ENCODE results near the gene TMEM59.
"Not testable (repeated sequence)": the region's sequence is repeated elsewhere in the genome, so short reads cannot be mapped to it uniquely, and the experiment has no call there.

Gene TMEM59

DNA sequence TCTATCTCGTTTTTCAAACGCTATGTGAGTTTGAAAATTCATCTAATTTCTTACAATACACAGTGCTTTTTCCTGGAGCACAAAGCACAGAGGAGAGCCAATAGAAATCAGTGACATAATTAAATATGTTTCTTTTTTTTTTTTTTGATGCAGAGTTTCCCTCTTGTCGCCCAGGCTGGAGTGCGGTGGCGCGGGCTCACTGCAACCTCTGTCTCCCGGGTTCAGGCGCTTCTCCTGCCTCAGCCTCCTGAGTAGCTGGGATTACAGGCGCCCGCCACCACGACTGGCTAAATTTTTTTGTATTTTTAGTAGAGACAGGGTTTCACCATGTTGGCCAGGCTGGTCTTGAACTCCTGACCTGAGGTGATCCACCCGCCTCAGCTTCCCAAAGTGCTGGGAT is 2.6 kb downstream of the TMEM59 start:
- not testable (repeated sequence) for H3K36me3 ChIP-seq (ENCODE audit: control insufficient read depth, low read depth, low read length); H3K4me3 ChIP-seq (ENCODE audit: low read length); H3K9ac ChIP-seq (ENCODE audit: low read length); H3K27ac ChIP-seq (ENCODE audit: low read length); H3K9me3 ChIP-seq (ENCODE audit: control insufficient read depth, low read depth, low read length); H3K27me3 ChIP-seq (ENCODE audit: control insufficient read depth, insufficient read depth, low read length)
- peaks cover 14% of the 10 kb centered on the region for H3K4me1 ChIP-seq (ENCODE audit: control insufficient read depth, low read depth, low read length)

DNA sequence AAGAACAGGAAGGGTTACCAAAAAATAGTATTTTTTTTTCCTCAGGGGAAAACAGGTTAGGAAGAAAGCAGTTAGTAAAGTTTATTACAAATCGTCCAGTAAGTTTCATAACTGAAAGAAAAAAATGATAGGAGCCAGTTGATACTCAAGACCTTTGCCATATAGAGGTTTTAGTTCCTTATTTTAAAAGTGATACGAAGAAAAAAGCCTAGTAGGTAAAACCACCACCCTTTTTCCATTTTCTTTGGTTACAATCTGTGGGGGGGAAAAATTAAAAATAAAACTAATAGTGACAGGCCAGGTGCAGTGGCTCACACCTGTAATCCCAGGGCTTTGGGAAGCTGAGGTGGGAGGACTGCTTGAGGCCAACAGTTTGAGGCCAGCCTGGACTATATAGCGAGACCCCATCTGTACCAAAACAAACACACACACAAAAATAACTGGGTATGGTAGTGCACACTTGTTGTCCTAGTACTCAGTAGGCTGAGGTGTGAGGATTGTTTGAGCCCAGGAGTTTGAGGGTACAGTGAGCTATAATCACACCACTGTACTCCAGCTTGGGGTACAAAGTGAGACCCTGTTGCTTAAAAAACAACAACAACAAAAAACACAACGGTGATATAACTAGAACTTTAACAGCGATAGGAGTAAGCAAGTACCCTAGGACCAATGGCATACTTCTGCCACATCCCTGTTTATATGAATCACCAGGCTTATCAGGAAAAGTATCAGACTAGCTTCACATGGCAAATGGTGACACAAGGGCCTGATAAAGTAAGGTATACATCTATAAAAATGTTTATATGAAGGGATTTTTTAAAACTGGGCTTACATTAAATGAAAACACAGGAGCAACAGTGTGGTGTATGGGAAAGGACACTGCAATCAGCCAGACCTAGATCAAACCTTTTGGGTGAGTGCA is 5.4 kb downstream of the TMEM59 start:
- Histone ChIP-seq H3K27ac (ENCODE audit: low read length) (no peak overlapping the region), H3K36me3 (ENCODE audit: control insufficient read depth, low read depth, low read length) (peaks cover 10% of the 10 kb centered on the region), H3K9ac (ENCODE audit: low read length) (no peak overlapping the region), H3K4me3 (ENCODE audit: low read length) (no peak overlapping the region), H3K27me3 (ENCODE audit: control insufficient read depth, insufficient read depth, low read length) (no peaks in the 10 kb centered on the region), H3K4me1 (ENCODE audit: control insufficient read depth, low read depth, low read length) (peaks cover 8% of the 10 kb centered on the region), H3K9me3 (ENCODE audit: control insufficient read depth, low read depth, low read length) (no peaks in the 10 kb centered on the region)

DNA sequence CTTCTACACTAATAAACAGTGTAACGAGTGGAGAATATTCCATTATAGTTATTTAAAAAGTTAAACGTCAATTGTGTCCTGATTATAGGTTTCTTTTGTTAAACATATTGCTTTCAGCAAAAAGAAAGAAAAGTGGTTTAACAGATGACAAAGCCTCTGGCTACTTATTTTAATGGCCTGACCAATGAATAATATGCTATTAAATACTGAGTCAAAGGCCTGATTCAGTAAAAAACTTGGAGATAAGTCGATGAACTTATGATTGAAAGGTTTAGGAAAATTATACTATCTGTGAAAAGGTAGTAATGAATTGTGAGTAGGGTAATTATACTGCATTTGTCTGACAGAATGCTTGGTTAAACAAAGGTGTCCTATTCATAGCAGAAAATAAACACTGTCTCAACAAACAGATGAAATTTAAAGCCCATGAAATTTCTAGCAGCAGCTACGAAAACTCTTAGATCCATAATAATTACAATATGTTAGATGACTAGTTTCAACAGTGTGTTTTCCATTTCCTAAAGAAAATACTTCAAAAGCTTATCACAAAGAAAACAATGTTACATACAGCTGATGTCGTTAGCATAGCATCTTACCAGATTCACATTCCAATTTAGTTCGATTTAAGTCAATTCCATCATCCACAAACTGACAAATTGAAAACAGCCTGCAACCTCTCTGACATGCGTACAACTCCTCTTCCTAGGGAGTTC is 6.2 kb downstream of the TMEM59 start:
- no peak overlapping the region for H3K27ac ChIP-seq (ENCODE audit: low read length)
- H3K9ac ChIP-seq (ENCODE audit: low read length) = no peak overlapping the region
- no peaks in the 10 kb centered on the region for H3K27me3 ChIP-seq (ENCODE audit: control insufficient read depth, insufficient read depth, low read length)
- H3K36me3 ChIP-seq (ENCODE audit: control insufficient read depth, low read depth, low read length) = peaks cover 17% of the 10 kb centered on the region
- peaks cover 5% of the 10 kb centered on the region for H3K4me1 ChIP-seq (ENCODE audit: control insufficient read depth, low read depth, low read length)
- no peaks in the 10 kb centered on the region for H3K9me3 ChIP-seq (ENCODE audit: control insufficient read depth, low read depth, low read length)
- H3K4me3 ChIP-seq (ENCODE audit: low read length) = no peak overlapping the region

DNA sequence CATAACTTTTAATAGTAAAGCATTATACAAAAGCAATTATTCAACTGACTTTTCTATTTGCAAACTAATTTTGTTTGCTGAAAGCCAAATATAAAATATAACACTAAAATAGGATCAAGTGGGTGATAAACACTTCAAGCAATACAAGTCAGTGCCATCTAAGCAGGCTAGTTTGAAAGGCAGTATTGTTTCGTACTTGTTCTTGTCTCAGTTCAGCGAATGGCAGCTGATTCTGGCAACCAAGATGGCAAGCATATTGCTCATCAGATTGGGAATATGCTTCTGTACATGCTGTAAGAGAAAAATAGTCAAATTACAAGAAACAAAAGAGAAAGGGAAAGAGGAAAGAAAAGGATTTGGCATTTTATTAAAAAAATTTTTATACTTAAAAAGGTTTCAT is 7.5 kb downstream of the TMEM59 start:
- Histone ChIP-seq H3K9ac (ENCODE audit: low read length) (no peak overlapping the region), H3K27ac (ENCODE audit: low read length) (no peak overlapping the region), H3K27me3 (ENCODE audit: control insufficient read depth, insufficient read depth, low read length) (no peaks in the 10 kb centered on the region), H3K4me1 (ENCODE audit: control insufficient read depth, low read depth, low read length) (no peaks in the 10 kb centered on the region), H3K36me3 (ENCODE audit: control insufficient read depth, low read depth, low read length) (peaks cover 31% of the 10 kb centered on the region), H3K9me3 (ENCODE audit: control insufficient read depth, low read depth, low read length) (no peaks in the 10 kb centered on the region), H3K4me3 (ENCODE audit: low read length) (no peak overlapping the region)

DNA sequence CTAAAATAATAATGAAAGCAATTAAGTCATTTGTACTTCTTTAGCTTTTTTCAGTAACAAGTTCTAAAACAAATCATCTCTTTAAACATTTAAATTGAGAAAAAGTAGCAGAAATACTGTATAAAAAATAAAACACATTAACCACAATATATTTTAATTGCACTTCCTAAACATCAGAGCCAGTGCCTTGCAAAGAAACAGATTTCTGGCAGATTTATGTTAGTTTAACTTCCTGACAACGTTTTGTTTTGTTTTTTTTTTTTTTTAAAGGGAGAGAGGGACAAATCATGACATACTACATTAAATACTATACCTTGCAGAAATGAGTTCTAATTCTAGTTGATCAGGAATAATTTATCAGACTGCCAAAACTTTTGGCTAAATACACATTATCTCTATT is 11.2 kb downstream of the TMEM59 start:
- H3K9me3 ChIP-seq (ENCODE audit: control insufficient read depth, low read depth, low read length) = no peaks in the 10 kb centered on the region
- H3K9ac ChIP-seq (ENCODE audit: low read length) = no peak overlapping the region
- no peaks in the 10 kb centered on the region for H3K4me1 ChIP-seq (ENCODE audit: control insufficient read depth, low read depth, low read length)
- peaks cover 48% of the 10 kb centered on the region for H3K36me3 ChIP-seq (ENCODE audit: control insufficient read depth, low read depth, low read length)
- no peak overlapping the region for H3K4me3 ChIP-seq (ENCODE audit: low read length)
- no peak overlapping the region for H3K27ac ChIP-seq (ENCODE audit: low read length)
- no peaks in the 10 kb centered on the region for H3K27me3 ChIP-seq (ENCODE audit: control insufficient read depth, insufficient read depth, low read length)

DNA sequence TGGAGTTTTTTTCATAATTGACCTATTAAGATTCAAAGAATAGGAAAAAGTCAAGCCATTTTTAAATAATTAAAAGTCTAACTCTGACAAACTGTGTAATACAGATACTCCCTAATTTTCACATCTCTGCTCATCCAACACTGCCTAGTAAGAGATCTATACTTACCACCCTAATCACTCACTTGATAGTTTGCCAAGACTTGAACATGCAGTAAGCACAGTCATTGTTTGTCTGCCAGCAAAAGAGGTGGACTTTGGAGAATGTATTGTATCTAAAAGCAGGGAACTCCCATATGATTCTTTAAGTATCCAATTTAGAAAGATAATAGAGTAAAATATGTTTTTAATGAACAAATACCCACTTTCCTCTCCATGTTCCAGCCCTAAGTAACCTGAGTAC is 15.5 kb downstream of the TMEM59 start:
- Histone ChIP-seq H3K9me3 (ENCODE audit: control insufficient read depth, low read depth, low read length) (no peaks in the 10 kb centered on the region), H3K4me3 (ENCODE audit: low read length) (no peak overlapping the region), H3K27me3 (ENCODE audit: control insufficient read depth, insufficient read depth, low read length) (no peaks in the 10 kb centered on the region), H3K36me3 (ENCODE audit: control insufficient read depth, low read depth, low read length) (peaks cover 56% of the 10 kb centered on the region), H3K9ac (ENCODE audit: low read length) (no peak overlapping the region), H3K4me1 (ENCODE audit: control insufficient read depth, low read depth, low read length) (no peaks in the 10 kb centered on the region), H3K27ac (ENCODE audit: low read length) (no peak overlapping the region)

DNA sequence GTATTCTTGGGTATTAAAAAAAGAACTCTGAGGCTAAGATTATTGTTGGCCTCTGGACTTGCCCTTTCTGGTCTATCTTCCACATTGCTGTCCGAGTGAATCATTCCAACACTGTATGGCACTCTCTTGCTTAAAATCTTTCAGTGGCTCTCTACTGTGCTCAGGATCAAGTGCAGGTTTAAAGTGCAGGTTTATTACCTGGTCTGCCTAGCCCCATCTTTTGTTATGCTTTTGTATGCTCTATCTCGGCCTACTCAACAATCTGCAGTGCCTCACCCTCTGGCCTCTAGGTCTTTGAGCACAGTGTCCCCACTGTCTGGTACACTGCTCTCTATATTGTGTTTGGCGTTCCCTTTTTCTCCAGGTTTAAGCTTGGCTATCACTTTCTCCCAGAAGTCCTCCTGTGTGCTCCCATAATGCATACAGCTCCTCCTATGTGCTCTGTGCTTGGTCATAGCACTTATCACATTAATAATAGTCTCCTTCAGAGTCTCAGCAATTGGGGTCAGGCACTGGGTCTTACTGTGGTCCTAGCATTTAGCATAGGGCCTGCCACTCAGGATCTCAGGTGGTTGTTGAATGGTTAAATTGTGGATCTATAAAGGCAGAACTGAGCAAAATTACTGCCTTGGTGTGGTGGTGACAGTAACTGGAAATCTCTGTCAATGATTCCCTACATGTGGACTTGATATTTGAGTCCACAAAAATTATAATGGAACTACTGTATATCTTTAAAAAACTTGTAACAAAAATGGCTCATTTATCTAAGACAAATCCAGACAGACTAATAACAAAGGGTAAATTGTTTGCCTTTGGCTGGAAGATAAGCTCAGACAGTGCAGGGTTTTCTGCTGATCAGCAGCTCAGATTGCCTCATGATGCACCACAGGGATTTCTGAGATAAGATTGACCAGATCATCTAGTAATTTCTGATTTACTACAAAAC is 24.4 kb downstream of the TMEM59 start:
- H3K27ac ChIP-seq (ENCODE audit: low read length) = no peak overlapping the region
- H3K4me3 ChIP-seq (ENCODE audit: low read length) = no peak overlapping the region
- no peaks in the 10 kb centered on the region for H3K27me3 ChIP-seq (ENCODE audit: control insufficient read depth, insufficient read depth, low read length)
- no peak overlapping the region for H3K9ac ChIP-seq (ENCODE audit: low read length)
- no peaks in the 10 kb centered on the region for H3K4me1 ChIP-seq (ENCODE audit: control insufficient read depth, low read depth, low read length)
- H3K9me3 ChIP-seq (ENCODE audit: control insufficient read depth, low read depth, low read length) = no peaks in the 10 kb centered on the region
- peaks cover 17% of the 10 kb centered on the region for H3K36me3 ChIP-seq (ENCODE audit: control insufficient read depth, low read depth, low read length)

DNA sequence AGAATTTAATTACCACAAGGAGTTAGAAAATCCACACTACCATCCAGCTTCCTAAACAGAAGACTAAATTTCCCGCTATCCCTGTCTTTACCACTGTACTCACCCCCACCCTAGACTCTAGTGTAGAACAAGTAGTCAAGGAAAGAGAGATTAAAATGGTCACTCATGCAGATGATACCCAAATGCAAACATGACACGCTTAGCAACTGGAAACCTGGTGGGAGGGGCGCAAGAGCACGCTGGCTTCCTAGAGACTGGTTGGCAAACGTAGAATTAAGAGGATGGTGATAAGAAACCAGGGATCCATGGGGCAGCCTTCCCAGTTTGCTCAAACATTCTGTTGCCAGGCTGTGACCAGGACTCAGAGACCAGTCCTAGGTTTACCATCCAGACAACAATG is 25.2 kb downstream of the TMEM59 start:
- Histone ChIP-seq H3K4me1 (ENCODE audit: control insufficient read depth, low read depth, low read length) (no peaks in the 10 kb centered on the region), H3K27me3 (ENCODE audit: control insufficient read depth, insufficient read depth, low read length) (no peaks in the 10 kb centered on the region), H3K36me3 (ENCODE audit: control insufficient read depth, low read depth, low read length) (peaks cover 15% of the 10 kb centered on the region), H3K4me3 (ENCODE audit: low read length) (no peak overlapping the region), H3K9ac (ENCODE audit: low read length) (no peak overlapping the region), H3K27ac (ENCODE audit: low read length) (no peak overlapping the region), H3K9me3 (ENCODE audit: control insufficient read depth, low read depth, low read length) (no peaks in the 10 kb centered on the region)

DNA sequence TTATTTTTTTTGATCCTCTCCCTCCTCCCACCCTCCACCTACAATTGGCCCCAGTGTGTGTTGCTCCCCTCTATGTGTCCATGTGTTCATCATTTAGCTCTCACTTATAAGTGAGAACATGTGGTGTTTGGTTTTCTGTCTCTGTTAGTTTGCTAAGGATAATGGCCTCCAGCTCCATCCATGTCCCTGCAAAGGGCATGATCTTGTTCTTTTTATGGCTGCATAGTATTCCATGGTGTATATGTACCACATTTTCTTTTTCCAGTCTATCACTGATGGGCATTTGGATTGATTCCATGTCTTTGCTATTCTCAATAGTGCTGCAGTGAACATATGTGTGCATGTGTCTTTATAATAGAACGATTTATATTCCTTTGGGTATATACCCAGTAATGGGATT is 28.2 kb downstream of the TMEM59 start:
- H3K9ac ChIP-seq (ENCODE audit: low read length); H3K27ac ChIP-seq (ENCODE audit: low read length); H3K9me3 ChIP-seq (ENCODE audit: control insufficient read depth, low read depth, low read length); H3K36me3 ChIP-seq (ENCODE audit: control insufficient read depth, low read depth, low read length); H3K27me3 ChIP-seq (ENCODE audit: control insufficient read depth, insufficient read depth, low read length); H3K4me3 ChIP-seq (ENCODE audit: low read length); H3K4me1 ChIP-seq (ENCODE audit: control insufficient read depth, low read depth, low read length): not testable (repeated sequence)

DNA sequence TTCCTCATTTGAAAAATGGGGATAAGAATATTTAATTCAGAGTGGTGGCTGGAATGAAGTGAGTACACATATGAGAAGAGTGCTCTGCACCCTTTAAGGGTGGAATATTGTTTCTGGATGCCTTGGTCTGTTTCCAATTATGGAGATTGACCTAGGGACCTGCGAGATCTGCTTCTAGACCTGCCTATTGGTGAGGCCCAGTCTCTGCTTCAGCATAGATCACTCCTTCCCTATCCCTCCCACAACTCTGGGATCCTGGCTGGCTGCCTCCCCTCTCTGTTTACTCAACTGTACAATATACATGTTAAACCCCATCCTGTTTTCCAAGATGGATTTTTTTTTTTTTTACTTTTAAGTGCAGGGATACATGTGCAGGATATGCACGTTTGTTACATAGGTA is 28.6 kb downstream of the TMEM59 start:
- H3K9me3 ChIP-seq (ENCODE audit: control insufficient read depth, low read depth, low read length) = no peaks in the 10 kb centered on the region
- no peaks in the 10 kb centered on the region for H3K4me1 ChIP-seq (ENCODE audit: control insufficient read depth, low read depth, low read length)
- H3K36me3 ChIP-seq (ENCODE audit: control insufficient read depth, low read depth, low read length) = no peaks in the 10 kb centered on the region
- no peaks in the 10 kb centered on the region for H3K27me3 ChIP-seq (ENCODE audit: control insufficient read depth, insufficient read depth, low read length)
- no peak overlapping the region for H3K4me3 ChIP-seq (ENCODE audit: low read length)
- no peak overlapping the region for H3K27ac ChIP-seq (ENCODE audit: low read length)
- H3K9ac ChIP-seq (ENCODE audit: low read length) = no peak overlapping the region

DNA sequence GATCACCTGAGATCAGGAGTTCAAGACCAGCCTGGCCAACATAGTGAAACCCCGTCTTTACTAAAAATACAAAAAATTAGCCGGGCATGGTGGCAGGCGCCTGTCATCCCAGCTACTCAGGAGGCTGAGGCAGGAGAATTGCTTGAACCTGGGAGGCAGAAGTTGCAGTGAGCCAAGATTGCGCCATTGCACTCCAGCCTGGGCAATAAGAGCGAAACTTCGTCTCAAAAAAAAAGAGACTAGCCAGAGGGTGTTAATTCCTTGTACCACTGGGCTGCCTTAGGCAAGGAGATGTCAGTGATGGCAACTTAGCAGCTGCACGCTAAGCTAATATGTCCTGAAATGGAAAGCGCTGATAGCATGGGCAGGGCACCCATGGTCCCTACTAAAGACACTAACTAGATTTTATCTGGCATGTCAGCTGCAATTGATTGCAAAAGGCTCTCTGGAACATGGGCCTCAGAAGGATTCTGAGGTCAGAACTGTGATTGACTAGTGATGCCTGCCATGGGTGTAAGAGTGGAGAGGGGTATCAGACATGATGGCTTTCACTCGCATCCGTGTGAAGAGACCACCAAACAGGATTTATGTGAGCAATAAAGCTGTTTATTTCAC is 33.3 kb downstream of the TMEM59 start:
- not testable (repeated sequence) for H3K27me3 ChIP-seq (ENCODE audit: control insufficient read depth, insufficient read depth, low read length); H3K4me1 ChIP-seq (ENCODE audit: control insufficient read depth, low read depth, low read length); H3K4me3 ChIP-seq (ENCODE audit: low read length); H3K9me3 ChIP-seq (ENCODE audit: control insufficient read depth, low read depth, low read length); H3K36me3 ChIP-seq (ENCODE audit: control insufficient read depth, low read depth, low read length); H3K27ac ChIP-seq (ENCODE audit: low read length); H3K9ac ChIP-seq (ENCODE audit: low read length)

All from iPS-18a (cell line).